Forelimb muscle (tissue), 1 donor: ENCODE data around the gene ISOC1. TPM values are rescaled to one million over a fixed set of nuclear protein-coding genes. Genes with fewer than 3 reads are reported as not detected.

Experiments
- DNase-seq: peaks from one replicate; pipeline ENCODE4 v3.0.0-alpha.2; 2013; ENCODE audit warnings: low read depth
- polyA plus RNA-seq: library from polyadenylated mRNA; unstranded; fragments of 120-200 nt; gene quantifications from one replicate; pipeline ENCODE4 v1.2.1, GENCODE V29; 2013; ENCODE audit not compliant: insufficient read length

The ISOC1 gene
- polyA plus RNA-seq, 1 donor: 24.8 TPM

DNA sequence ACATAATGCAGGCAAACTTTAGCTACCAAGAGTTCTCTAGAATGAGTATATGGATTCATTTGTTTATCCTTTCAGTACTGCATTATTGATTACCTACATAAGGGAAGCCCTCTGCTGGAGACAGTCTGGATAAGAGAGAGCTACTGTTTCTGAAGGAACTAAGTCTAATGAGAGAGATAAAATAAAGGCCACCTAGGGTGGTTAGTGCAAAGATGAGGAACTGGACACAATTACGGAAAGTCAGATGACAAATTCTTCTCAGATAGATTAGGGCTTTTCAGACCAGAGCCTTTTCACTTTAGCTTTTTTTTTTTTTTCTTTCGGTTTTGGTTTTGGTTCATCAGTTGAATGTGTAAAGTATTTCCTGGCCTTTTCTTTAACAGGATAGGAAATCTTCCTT is 31.3 kb downstream of the ISOC1 start:
- DNase-seq: no peak

DNA sequence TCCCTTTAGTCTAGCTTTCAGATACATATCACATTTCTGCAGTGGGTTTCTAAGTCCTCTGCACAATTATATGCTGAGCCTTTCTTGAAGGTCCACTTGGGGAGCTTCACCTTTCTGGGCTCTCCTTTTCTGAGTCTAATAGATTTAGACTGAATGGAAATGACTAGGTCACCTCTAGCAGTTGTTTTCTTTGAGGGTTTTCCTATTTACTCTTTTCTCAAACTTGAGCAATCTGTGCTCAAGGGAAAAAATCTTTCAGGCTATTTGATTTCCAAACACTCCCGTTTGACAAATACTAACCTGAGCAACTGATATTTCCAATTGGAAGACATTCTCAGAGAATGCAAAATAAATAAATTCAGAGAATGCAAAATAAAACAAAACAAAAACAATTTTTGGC is 39.0 kb downstream of the ISOC1 start:
- DNase-seq: no peak

DNA sequence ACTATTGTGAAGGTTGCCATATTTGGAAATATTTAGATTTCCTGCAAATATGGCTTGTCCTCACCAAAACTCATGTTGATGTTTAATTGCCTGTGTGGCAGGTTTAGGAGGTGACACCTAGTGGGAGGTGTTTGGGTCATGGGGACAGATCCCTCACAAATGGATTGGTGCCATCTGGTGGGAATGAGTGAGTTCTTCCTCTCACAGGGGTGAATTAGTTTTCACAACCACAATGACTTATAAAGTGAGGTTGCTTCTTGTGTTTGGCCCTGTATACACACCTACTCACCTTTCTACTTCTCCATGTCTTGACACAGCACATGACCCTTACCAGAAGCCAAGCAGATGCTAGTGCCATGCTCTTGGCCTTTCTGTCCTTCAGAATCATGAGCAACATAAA is 41.1 kb downstream of the ISOC1 start:
- no peak for DNase-seq

DNA sequence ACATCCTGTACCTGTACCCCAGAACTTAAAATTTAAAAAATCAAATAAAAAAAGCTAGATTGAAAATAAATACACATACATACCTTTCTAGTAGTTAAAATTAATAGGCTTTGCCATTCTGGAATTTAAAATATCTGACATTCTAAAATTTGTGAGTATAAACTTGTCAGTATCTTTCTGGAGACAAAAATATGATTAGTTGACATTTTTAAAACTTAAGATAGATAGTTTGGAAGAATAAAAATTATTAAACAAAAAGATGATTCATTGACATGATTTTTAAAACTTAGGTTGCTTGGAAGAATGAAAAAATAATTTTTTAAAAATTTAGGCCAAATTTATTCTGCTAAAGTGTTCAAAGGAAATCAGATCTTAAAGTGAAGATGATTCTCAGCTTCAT is 43.1 kb downstream of the ISOC1 start:
- DNase-seq: no peak

DNA sequence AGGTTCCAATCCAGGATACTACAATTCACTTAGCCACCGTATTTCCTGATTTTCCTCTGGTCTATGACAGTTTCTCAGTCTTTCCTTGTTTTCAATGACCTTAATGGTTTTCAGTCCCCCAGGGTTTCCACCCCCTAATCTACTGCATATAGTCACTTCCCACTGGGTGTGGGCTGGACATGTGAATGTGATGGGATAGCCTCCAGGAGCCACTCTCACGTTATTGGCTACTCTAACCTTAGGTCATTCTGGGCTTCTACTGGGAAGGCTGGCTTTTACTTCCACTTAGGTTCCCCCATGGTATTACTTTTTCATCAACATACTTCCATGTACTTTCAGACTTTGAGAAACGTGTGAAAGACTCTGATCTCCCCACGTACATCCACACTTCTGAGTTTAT is 46.5 kb downstream of the ISOC1 start:
- peak; percentile 4 for DNase-seq

DNA sequence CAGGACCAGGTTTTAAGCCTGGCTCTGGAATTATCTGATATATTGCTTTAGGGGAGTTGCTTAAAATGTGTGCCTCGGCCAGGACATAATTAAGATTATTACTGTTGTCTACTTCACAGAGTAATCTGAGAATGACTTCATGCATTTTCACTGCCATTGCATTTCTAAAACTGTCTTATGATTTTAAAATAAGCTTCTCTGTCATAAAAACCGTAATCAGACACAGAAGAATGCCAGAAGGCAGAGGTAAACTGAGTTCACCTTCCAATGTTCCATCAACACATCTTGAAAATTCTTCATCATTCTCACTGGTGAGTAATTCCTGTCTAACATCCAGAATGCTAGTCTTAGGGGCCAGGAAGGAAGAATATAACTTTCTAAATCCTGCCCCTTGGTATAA is 47.1 kb downstream of the ISOC1 start:
- DNase-seq: peak; percentile 36

DNA sequence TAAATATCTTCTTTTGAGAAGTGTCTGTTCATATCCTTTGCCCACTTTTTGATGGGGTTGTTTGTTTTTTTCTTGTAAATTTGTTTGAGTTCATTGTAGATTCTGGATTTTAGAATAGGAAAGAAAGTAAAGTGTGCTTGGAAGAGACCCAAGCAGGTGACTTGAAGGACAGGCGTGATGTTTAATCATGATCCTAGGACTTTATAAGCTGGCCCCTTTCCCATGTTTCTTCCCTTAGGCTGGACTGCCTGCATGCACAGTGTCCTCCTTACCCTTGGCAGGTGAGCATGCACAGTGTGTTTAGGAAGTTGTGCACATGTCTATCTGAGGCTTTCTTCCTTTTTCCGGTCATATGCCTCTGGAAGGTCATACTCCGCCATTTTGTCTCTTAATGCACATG is 61.3 kb downstream of the ISOC1 start:
- DNase-seq: no peak

DNA sequence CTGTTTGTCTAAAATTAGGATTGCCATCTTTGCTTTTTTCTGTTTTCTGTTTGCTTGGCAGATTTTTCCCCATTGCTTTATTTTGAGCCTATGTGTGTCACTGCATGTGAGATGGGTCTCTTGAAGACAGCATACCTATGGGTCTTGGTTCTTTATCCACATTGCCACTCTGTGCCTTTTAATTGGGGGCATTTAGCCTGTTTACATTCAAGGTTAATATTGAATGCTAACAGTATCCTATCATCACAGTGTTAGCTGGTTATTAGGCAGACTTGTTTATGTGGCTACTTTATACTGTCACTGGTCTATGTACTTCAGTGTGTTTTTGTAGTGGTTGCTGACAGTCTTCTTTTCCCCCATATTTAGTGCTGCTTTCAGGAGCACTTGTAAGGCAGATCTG is 67.3 kb downstream of the ISOC1 start:
- DNase-seq: no peak

Other genes starting within 250 kb of the ISOC1 start
- 1.0 TPM for gene SLC27A6, start 129.3 kb upstream of the ISOC1 start, polyA plus RNA-seq